Spleen (tissue), 7 donors: Measurements from ENCODE around the gene CYBA.

ENCODE experiments used
- POLR2A ChIP-seq, 3 donors: fragments of 450-650 bp; IDR thresholded peaks; one replicate each; pipeline ENCODE4 v1.5.1; 2017; ENCODE audit warnings: antibody characterized with exemption in 3 of 3, mild to moderate bottlenecking in 1 of 3
- POLR2AphosphoS5 ChIP-seq, 3 donors: sonication (generic); formaldehyde crosslinking; IDR thresholded peaks; one replicate each; pipeline ENCODE4 v1.5.1; 2017; ENCODE audit warnings: antibody characterized with exemption in 3 of 3
- TF ChIP-seq, protein P1 (sequence below), 11 experiments: fragments of 200-600 bp in 7 of 11; fragments of 450-650 bp in 4 of 11; sonication (generic) in 4 of 11; IDR thresholded peaks in 8 of 11; conservative IDR thresholded peaks in 3 of 11; 1 replicate in 7 of 11; 2 replicates in 4 of 11; pipeline versions ENCODE4 v1.4.0 to v1.8.0; 2016 to 2021; ENCODE audit warnings: antibody characterized with exemption in 11 of 11, inconsistent platforms in 4 of 11, mild to moderate bottlenecking in 1 of 11
- donor health status: DM: no; HTN: no; CAD: no; lungs with moderate emphysema.
- donor health status: DM: no; HTN: no; CAD: no.
- donor health status: DM: no; HTN: no; CAD: no.

DNA sequence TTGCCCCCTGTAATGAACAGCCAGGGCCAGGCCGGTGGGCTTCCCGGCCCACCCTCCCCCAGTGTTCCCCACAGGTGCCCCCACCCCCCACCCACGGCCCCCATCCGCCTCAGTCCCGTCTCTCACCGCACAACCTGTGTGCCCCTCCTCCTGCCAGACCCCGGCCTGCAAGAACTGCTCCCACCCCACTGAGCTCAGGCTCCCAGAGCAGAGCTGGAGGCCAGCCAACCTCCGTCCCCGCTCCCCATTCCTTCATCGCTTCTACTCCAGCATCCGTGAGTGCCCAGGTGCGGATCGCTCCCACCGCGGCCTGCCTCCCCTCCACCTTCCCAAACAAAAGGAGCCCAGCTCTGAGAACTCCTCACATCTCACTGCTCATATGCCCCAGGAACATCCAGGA is 7.9 kb upstream of the CYBA start:
- TF ChIP-seq, protein P1, sequence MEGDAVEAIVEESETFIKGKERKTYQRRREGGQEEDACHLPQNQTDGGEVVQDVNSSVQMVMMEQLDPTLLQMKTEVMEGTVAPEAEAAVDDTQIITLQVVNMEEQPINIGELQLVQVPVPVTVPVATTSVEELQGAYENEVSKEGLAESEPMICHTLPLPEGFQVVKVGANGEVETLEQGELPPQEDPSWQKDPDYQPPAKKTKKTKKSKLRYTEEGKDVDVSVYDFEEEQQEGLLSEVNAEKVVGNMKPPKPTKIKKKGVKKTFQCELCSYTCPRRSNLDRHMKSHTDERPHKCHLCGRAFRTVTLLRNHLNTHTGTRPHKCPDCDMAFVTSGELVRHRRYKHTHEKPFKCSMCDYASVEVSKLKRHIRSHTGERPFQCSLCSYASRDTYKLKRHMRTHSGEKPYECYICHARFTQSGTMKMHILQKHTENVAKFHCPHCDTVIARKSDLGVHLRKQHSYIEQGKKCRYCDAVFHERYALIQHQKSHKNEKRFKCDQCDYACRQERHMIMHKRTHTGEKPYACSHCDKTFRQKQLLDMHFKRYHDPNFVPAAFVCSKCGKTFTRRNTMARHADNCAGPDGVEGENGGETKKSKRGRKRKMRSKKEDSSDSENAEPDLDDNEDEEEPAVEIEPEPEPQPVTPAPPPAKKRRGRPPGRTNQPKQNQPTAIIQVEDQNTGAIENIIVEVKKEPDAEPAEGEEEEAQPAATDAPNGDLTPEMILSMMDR (IDR thresholded peaks at IDR 0.05 in 8 of 11, conservative IDR thresholded peaks at IDR 0.05 in 3 of 11): no peak
- TF ChIP-seq POLR2AphosphoS5 (IDR thresholded peaks at IDR 0.05): no peak
- no peak for TF ChIP-seq POLR2A (IDR thresholded peaks at IDR 0.05)
